Liver (tissue), 3 donors: Measurements from ENCODE around the gene HRH1.

Source experiments
- CTCF ChIP-seq: fragments of 150-350 bp; IDR thresholded peaks from 2 replicates; pipeline ENCODE4 v1.5.1; 2017; ENCODE audit warnings: improper control_type of control experiment, low read depth, low read length; ENCODE audit not compliant: missing input control
- JUND ChIP-seq, 2 donors: IDR thresholded peaks; 2 replicates each; pipeline ENCODE4 v1.6.1; 2016; ENCODE audit warnings: antibody characterized with exemption in 2 of 2
- MAX ChIP-seq: IDR thresholded peaks from 2 replicates; pipeline ENCODE4 v1.6.1; 2016; ENCODE audit warnings: antibody characterized with exemption
- TAF1 ChIP-seq: conservative IDR thresholded peaks from 2 replicates; pipeline ENCODE4 v1.6.1; 2016; ENCODE audit warnings: antibody characterized with exemption, mild to moderate bottlenecking
- TF ChIP-seq, protein P1 (sequence below): IDR thresholded peaks from 2 replicates; pipeline ENCODE4 v1.6.1; 2016; ENCODE audit warnings: antibody characterized with exemption, mild to moderate bottlenecking
- donor health status: healthy.
- donor health status: healthy.

GRCh38 chr3:11115548-11115947 lies 38.7 kb upstream of the HRH1 start:
- TF ChIP-seq CTCF (no peak), MAX (no peak), TAF1 (no peak), JUND (IDR thresholded peaks at IDR 0.05) (no peak)
- TF ChIP-seq, protein P1, sequence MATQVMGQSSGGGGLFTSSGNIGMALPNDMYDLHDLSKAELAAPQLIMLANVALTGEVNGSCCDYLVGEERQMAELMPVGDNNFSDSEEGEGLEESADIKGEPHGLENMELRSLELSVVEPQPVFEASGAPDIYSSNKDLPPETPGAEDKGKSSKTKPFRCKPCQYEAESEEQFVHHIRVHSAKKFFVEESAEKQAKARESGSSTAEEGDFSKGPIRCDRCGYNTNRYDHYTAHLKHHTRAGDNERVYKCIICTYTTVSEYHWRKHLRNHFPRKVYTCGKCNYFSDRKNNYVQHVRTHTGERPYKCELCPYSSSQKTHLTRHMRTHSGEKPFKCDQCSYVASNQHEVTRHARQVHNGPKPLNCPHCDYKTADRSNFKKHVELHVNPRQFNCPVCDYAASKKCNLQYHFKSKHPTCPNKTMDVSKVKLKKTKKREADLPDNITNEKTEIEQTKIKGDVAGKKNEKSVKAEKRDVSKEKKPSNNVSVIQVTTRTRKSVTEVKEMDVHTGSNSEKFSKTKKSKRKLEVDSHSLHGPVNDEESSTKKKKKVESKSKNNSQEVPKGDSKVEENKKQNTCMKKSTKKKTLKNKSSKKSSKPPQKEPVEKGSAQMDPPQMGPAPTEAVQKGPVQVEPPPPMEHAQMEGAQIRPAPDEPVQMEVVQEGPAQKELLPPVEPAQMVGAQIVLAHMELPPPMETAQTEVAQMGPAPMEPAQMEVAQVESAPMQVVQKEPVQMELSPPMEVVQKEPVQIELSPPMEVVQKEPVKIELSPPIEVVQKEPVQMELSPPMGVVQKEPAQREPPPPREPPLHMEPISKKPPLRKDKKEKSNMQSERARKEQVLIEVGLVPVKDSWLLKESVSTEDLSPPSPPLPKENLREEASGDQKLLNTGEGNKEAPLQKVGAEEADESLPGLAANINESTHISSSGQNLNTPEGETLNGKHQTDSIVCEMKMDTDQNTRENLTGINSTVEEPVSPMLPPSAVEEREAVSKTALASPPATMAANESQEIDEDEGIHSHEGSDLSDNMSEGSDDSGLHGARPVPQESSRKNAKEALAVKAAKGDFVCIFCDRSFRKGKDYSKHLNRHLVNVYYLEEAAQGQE: no peak
